WTC11 (cell line): ENCODE results near the gene TTC28. TPM values are rescaled to one million over a fixed set of nuclear protein-coding genes. Genes with fewer than 3 reads are reported as not detected.

Experiments used
- ATAC-seq: fragments of 200-7000 bp; cut with Tn5 transposase; 2 replicates; pipeline ENCODE4 v1.10.0; 2021; ENCODE audit warnings: mild to moderate bottlenecking, moderate library complexity
- CTCF ChIA-PET: fragments of 300-600 bp; sonication (Branson Sonifier 250); formaldehyde crosslinking; loops from one replicate; lab custom pipeline; 2021; ENCODE audit warnings: antibody characterized with exemption; lab: Charles Lee
- POLR2A ChIA-PET: fragments of 350-600 bp; sonication (Branson Sonifier 250); formaldehyde crosslinking; loops from one replicate; lab custom pipeline; 2021; ENCODE audit warnings: antibody characterized with exemption; lab: Charles Lee
- DNase-seq: peaks from one replicate; pipeline ENCODE4 v3.0.0; 2021; ENCODE audit warnings: low spot score
- H3K27ac Mint-ChIP-seq: 2 replicates; pipeline ENCODE4 v1.8.0; 2021; ENCODE audit warnings: mixed read lengths
- H3K27me3 Mint-ChIP-seq: 2 replicates; pipeline ENCODE4 v1.8.0; 2021; ENCODE audit warnings: low read depth, mild to moderate bottlenecking, moderate library complexity, mixed read lengths
- H3K36me3 Mint-ChIP-seq: 2 replicates; pipeline ENCODE4 v1.8.0; 2021; ENCODE audit warnings: mixed read lengths
- H3K4me1 Mint-ChIP-seq: 2 replicates; pipeline ENCODE4 v1.8.0; 2022; ENCODE audit warnings: mixed read lengths
- H3K4me3 Mint-ChIP-seq: 2 replicates; pipeline ENCODE4 v1.8.0; 2021; ENCODE audit warnings: mild to moderate bottlenecking, moderate library complexity, mixed read lengths
- H3K9me3 Mint-ChIP-seq: 2 replicates; pipeline ENCODE4 v1.8.0; 2021; ENCODE audit warnings: mixed read lengths
- AFF4 ChIP-seq: sonication (generic); formaldehyde crosslinking; IDR thresholded peaks from 2 replicates; pipeline ENCODE4 v1.8.1; 2023; ENCODE audit warnings: mild to moderate bottlenecking, missing genetic modification reagents, borderline replicate concordance
- AR ChIP-seq: fragments of 250-450 bp; sonication (Bioruptor Pico); IDR thresholded peaks from 2 replicates; pipeline ENCODE4 v1.9.0; 2021; ENCODE audit warnings: mild to moderate bottlenecking
- ARID4B ChIP-seq: sonication (generic); formaldehyde crosslinking; IDR thresholded peaks from 2 replicates; pipeline ENCODE4 v1.8.0; 2023; ENCODE audit warnings: missing genetic modification reagents, mild to moderate bottlenecking, borderline replicate concordance
- E2F5 ChIP-seq: sonication (generic); formaldehyde crosslinking; IDR thresholded peaks from 2 replicates; pipeline ENCODE4 v1.8.1; 2022; ENCODE audit warnings: mild to moderate bottlenecking, moderate library complexity, missing genetic modification reagents
- FOXP1 ChIP-seq: sonication (generic); formaldehyde crosslinking; IDR thresholded peaks from 2 replicates; pipeline ENCODE4 v1.8.0; 2022; ENCODE audit warnings: missing genetic modification reagents, mild to moderate bottlenecking, moderate library complexity, borderline replicate concordance
- FOXP4 ChIP-seq: sonication (generic); formaldehyde crosslinking; IDR thresholded peaks from 2 replicates; pipeline ENCODE4 v1.8.0; 2022; ENCODE audit warnings: mild to moderate bottlenecking, missing genetic modification reagents
- IRF1 ChIP-seq: sonication (generic); formaldehyde crosslinking; IDR thresholded peaks from 2 replicates; pipeline ENCODE4 v1.8.0; 2023; ENCODE audit warnings: missing genetic modification reagents
- NR3C1 ChIP-seq: sonication (generic); formaldehyde crosslinking; conservative IDR thresholded peaks from 2 replicates; pipeline ENCODE4 v1.8.1; 2023; ENCODE audit warnings: low read depth, mild to moderate bottlenecking, missing genetic modification reagents
- PREB ChIP-seq: sonication (generic); formaldehyde crosslinking; IDR thresholded peaks from 2 replicates; pipeline ENCODE4 v1.8.1; 2022; ENCODE audit warnings: mild to moderate bottlenecking, missing genetic modification reagents, moderate library complexity, borderline replicate concordance
- RORB ChIP-seq: fragments of 250-450 bp; sonication (Bioruptor Pico); IDR thresholded peaks from 2 replicates; pipeline ENCODE4 v1.9.0; 2021; ENCODE audit warnings: mild to moderate bottlenecking
- SMAD3 ChIP-seq: sonication (generic); formaldehyde crosslinking; IDR thresholded peaks from 2 replicates; pipeline ENCODE4 v1.8.0; 2022; ENCODE audit warnings: missing genetic modification reagents, mild to moderate bottlenecking, borderline replicate concordance
- TEAD4 ChIP-seq: sonication (generic); formaldehyde crosslinking; IDR thresholded peaks from 2 replicates; pipeline ENCODE4 v1.8.0; 2022; ENCODE audit warnings: mild to moderate bottlenecking, missing genetic modification reagents
- TP53 ChIP-seq: sonication (generic); formaldehyde crosslinking; IDR thresholded peaks from 2 replicates; pipeline ENCODE4 v1.8.1; 2023; ENCODE audit warnings: mild to moderate bottlenecking, missing genetic modification reagents
- ZBTB43 ChIP-seq: sonication (generic); formaldehyde crosslinking; IDR thresholded peaks from 2 replicates; pipeline ENCODE4 v1.8.1; 2023; ENCODE audit warnings: mild to moderate bottlenecking, missing genetic modification reagents
- ZNF423 ChIP-seq: fragments of 250-450 bp; sonication (Bioruptor Pico); IDR thresholded peaks from 2 replicates; pipeline ENCODE4 v2.1.2; 2022; ENCODE audit warnings: mild to moderate bottlenecking, moderate library complexity
- total RNA-seq: library from RNA; stranded (reverse); gene quantifications from 3 replicates; pipeline ENCODE4 v1.2.3, GENCODE V29; 2021

Gene TTC28
- total RNA-seq, 1 experiment from 2014 or later: 13.0 TPM

- TF ChIP-seq AR (CRISPR knock-in tag) (no peak), AFF4 (CRISPR knock-in tag) (no peak), FOXP1 (no peak), ZNF423 (CRISPR knock-in tag) (no peak), FOXP4 (CRISPR knock-in tag) (no peak), ZBTB43 (no peak), NR3C1 (CRISPR knock-in tag) (no peak), TP53 (CRISPR knock-in tag) (no peak), SMAD3 (CRISPR knock-in tag) (no peak), TEAD4 (CRISPR knock-in tag) (no peak), E2F5 (CRISPR knock-in tag) (no peak), RORB (CRISPR knock-in tag) (no peak), IRF1 (CRISPR knock-in tag) (no peak), PREB (CRISPR knock-in tag) (no peak), ARID4B (CRISPR knock-in tag) (no peak)
- ChIA-PET CTCF (interaction anchor here (0.6 to 2.0 kb wide), 5 partner anchors 15 to 481 kb away, joined by 3 to 12 read pairs (median 3); no protein-coding TSS in a partner anchor), POLR2A (interaction anchor here (0.6 kb wide), 1 partner anchor 408 kb away, joined by 5 read pairs; no protein-coding TSS in a partner anchor)
- ATAC-seq (no peak), DNase-seq (no peak)
- H3K4me3 Mint-ChIP-seq: no peak overlapping the region
- no peak overlapping the region for H3K27ac Mint-ChIP-seq
- peaks cover 10% of the 10 kb centered on the region for H3K27me3 Mint-ChIP-seq
- H3K36me3 Mint-ChIP-seq: no peaks in the 10 kb centered on the region
- no peaks in the 10 kb centered on the region for H3K4me1 Mint-ChIP-seq
- no peaks in the 10 kb centered on the region for H3K9me3 Mint-ChIP-seq
These were observed 644.8 kb downstream of the TTC28 start for GRCh38 chr22:28034760-28035401.
